Kidney epithelial cell (primary cell): ENCODE results near the gene RXFP3. TPM values are rescaled to one million over a fixed set of nuclear protein-coding genes. Genes with fewer than 3 reads are reported as not detected.
A peak's percentile ranks its signal among the peaks of the same experiment; 100 is the strongest.

Experiments used
- DNase-seq: peaks from one replicate; pipeline ENCODE4 v3.0.0-alpha.2; 2010; ENCODE audit warnings: low read depth
- H3K27me3 ChIP-seq: 2 replicates; pipeline ENCODE4 v1.6.0; 2011; ENCODE audit warnings: low read length; ENCODE audit not compliant: control insufficient read depth, insufficient read depth
- H3K36me3 ChIP-seq: 2 replicates; pipeline ENCODE4 v1.5.1; 2011; ENCODE audit warnings: low read length; ENCODE audit not compliant: control insufficient read depth, insufficient read depth
- H3K4me3 ChIP-seq: 2 replicates; pipeline ENCODE4 v1.5.1; 2011; ENCODE audit warnings: low read depth, mild to moderate bottlenecking, control low read depth, low read length
- total RNA-seq: library from RNA; depleted of rRNA; stranded (reverse); fragments of >200 nt; gene quantifications from 2 replicates; pipeline ENCODE4 v1.2.3, GENCODE V29; 2015
- TF ChIP-seq, protein P1 (sequence below): IDR thresholded peaks from 2 replicates; pipeline ENCODE4 v1.5.1; 2011; ENCODE audit warnings: mild to moderate bottlenecking, moderate library complexity, low read length, control low read depth, inconsistent platforms; ENCODE audit not compliant: insufficient read depth, poor library complexity, severe bottlenecking

Gene RXFP3, protein sequence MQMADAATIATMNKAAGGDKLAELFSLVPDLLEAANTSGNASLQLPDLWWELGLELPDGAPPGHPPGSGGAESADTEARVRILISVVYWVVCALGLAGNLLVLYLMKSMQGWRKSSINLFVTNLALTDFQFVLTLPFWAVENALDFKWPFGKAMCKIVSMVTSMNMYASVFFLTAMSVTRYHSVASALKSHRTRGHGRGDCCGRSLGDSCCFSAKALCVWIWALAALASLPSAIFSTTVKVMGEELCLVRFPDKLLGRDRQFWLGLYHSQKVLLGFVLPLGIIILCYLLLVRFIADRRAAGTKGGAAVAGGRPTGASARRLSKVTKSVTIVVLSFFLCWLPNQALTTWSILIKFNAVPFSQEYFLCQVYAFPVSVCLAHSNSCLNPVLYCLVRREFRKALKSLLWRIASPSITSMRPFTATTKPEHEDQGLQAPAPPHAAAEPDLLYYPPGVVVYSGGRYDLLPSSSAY
- 0.82 TPM in 1 of 2 replicates, not detected in the other for total RNA-seq

DNA sequence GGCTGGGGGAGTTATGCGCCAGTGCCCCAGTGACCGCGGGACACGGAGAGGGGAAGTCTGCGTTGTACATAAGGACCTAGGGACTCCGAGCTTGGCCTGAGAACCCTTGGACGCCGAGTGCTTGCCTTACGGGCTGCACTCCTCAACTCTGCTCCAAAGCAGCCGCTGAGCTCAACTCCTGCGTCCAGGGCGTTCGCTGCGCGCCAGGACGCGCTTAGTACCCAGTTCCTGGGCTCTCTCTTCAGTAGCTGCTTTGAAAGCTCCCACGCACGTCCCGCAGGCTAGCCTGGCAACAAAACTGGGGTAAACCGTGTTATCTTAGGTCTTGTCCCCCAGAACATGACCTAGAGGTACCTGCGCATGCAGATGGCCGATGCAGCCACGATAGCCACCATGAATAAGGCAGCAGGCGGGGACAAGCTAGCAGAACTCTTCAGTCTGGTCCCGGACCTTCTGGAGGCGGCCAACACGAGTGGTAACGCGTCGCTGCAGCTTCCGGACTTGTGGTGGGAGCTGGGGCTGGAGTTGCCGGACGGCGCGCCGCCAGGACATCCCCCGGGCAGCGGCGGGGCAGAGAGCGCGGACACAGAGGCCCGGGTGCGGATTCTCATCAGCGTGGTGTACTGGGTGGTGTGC is at the start of gene RXFP3:
RXFP3 (plus strand) TSS at position 6 of the 636 bp plus-strand sequence; CDS start at position 361, 355 bp downstream.
- peak within 1 kb of the TSS; percentile 24 for H3K4me3 ChIP-seq
- peaks cover 37% of the 10 kb centered on the region for H3K27me3 ChIP-seq
- DNase-seq: no peak
- no peaks in the 10 kb centered on the region for H3K36me3 ChIP-seq
- TF ChIP-seq, protein P1, sequence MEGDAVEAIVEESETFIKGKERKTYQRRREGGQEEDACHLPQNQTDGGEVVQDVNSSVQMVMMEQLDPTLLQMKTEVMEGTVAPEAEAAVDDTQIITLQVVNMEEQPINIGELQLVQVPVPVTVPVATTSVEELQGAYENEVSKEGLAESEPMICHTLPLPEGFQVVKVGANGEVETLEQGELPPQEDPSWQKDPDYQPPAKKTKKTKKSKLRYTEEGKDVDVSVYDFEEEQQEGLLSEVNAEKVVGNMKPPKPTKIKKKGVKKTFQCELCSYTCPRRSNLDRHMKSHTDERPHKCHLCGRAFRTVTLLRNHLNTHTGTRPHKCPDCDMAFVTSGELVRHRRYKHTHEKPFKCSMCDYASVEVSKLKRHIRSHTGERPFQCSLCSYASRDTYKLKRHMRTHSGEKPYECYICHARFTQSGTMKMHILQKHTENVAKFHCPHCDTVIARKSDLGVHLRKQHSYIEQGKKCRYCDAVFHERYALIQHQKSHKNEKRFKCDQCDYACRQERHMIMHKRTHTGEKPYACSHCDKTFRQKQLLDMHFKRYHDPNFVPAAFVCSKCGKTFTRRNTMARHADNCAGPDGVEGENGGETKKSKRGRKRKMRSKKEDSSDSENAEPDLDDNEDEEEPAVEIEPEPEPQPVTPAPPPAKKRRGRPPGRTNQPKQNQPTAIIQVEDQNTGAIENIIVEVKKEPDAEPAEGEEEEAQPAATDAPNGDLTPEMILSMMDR: no peak

DNA sequence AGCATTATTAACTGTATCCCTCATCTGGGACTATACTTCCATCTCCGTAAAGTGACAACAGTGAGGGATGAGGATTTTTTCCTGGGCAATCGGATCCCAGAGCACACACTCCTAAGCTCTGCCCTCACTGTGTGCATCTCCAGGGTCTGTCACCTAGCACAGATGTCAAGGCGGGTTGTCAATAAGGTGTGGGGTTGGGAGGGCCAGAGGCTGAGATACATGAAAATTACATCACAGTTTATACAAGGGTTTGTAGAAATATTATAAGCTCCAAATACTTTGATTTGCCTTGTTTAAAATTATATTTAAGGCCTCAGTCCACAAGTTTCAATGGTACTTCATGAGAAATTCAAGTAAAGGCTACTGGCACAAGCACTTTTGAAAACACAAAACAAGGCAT is 48.9 kb upstream of the RXFP3 start:
- Histone ChIP-seq H3K4me3 (no peak overlapping the region), H3K27me3 (no peaks in the 10 kb centered on the region), H3K36me3 (no peaks in the 10 kb centered on the region)
- TF ChIP-seq, protein P1: no peak
- DNase-seq: no peak

DNA sequence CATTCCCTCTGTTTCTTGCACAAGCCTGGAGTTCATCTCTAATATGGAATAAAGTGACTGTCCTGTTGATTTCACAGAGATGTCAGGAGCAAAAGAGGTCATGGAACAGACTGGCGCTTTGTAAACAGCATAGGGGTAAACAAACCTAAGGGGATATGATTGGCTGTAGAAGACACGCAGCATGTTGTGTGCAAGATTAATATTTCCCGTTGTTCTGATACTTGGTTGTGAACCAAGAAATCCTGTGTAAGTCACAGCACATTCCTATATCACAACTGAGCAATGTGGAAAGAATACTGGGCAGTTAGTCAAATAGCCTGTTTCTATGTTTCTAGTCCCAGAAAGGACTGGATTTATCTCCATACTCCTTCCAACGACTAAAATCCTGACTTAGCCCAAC is 47.6 kb upstream of the RXFP3 start:
- no peaks in the 10 kb centered on the region for H3K36me3 ChIP-seq
- no peak for DNase-seq
- TF ChIP-seq, protein P1: no peak
- no peak overlapping the region for H3K4me3 ChIP-seq
- H3K27me3 ChIP-seq: no peaks in the 10 kb centered on the region

DNA sequence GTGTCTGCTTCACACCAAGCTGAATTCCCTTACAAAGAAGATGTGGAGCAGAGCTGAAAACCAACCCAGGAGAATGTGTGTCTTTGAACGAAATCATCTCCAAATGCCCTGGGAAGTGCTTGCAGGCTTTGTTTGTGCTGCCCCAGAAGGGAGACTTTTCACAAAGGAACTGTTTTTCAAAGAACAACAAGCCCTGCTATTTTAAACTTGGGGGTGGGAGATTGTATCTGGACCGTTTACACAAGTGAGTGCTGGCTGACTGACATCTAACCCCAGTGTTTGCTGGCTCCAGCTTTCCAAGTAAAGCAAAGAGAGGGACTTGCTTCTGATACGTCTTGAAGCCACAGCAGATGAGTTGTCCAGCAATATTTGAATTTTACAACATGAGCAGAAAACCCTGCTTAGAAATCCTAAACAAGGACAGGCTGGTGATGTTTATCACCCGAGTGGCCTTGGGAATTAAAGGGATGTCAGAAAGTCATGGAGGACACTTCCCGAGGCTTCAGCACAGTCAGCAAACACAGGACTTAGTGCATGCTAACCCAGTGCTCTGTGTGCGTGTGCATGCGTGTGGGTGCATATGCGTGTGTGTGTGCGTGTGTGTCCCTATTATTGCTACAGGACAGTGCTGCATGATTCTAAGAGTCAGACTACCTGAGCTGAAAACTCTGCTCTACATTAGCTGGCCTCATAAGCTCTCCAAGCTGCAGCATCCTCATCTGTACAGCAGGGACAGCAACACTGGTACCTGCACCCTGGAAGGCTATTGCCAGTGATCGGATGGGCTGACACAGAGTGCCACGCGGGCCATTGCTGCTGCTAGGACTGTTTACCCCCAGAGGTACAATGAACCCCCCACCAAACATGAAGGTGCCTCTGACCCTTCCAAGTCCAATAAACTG is 45.8 kb upstream of the RXFP3 start:
- DNase-seq: no peak
- no peaks in the 10 kb centered on the region for H3K36me3 ChIP-seq
- peak overlapping the region; percentile 44 for H3K4me3 ChIP-seq
- TF ChIP-seq, protein P1: peak; percentile 26
- H3K27me3 ChIP-seq: no peaks in the 10 kb centered on the region

DNA sequence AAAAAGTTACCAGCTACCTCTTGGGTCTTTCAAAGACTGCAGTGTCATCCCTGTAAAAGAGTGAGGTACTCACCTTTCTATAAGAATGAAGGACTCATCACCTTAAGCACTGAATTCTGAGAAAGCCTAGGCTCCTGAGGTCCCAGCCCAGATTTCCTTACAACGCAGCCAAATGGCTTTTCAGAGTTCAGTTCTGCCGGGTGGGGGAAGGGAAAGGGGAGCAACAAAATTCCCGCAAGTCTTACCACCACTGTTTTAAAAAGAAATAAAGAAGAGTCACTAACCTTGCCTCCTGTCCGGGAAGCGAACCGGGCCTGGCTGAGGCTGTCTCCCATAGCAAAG is 44.8 kb upstream of the RXFP3 start:
- TF ChIP-seq, protein P1: no peak
- no peaks in the 10 kb centered on the region for H3K36me3 ChIP-seq
- H3K4me3 ChIP-seq: peak overlapping the region; percentile 44
- no peaks in the 10 kb centered on the region for H3K27me3 ChIP-seq
- no peak for DNase-seq
